Measurements from ENCODE around the gene CD1C.

DNA sequence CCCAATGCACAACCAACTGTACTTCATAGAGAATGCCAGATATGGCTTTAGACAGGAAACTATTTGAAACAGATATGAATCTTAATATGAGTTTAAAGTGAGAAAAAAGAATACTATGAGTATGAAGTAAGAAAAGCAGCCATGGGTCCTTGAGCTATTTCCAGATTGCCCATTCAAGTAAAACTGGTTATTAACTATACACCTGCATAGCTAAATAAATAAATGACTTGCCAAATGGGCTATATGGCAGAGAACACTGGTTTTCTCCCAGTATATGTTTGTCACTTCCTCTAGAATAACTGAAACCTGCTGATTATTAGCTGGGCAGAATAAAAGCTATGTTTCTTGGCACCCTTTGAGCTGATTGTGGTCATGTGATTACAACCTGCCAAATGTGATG, 17.0 kb upstream of the CD1C start:
- TF ChIP-seq, protein P1, sequence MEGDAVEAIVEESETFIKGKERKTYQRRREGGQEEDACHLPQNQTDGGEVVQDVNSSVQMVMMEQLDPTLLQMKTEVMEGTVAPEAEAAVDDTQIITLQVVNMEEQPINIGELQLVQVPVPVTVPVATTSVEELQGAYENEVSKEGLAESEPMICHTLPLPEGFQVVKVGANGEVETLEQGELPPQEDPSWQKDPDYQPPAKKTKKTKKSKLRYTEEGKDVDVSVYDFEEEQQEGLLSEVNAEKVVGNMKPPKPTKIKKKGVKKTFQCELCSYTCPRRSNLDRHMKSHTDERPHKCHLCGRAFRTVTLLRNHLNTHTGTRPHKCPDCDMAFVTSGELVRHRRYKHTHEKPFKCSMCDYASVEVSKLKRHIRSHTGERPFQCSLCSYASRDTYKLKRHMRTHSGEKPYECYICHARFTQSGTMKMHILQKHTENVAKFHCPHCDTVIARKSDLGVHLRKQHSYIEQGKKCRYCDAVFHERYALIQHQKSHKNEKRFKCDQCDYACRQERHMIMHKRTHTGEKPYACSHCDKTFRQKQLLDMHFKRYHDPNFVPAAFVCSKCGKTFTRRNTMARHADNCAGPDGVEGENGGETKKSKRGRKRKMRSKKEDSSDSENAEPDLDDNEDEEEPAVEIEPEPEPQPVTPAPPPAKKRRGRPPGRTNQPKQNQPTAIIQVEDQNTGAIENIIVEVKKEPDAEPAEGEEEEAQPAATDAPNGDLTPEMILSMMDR (IDR thresholded peaks at IDR 0.05) = no peak
- TF ChIP-seq POLR2A (IDR thresholded peaks at IDR 0.05) (no peak), POLR2AphosphoS5 (IDR thresholded peaks at IDR 0.05) (no peak)

All from transverse colon (tissue), 4 donors.